ENCODE measurements around the gene MAP2K5. TPM values are rescaled to one million over a fixed set of nuclear protein-coding genes. Genes with fewer than 3 reads are reported as not detected.

MAP2K5 gene
- total RNA-seq, 1 experiment from 2014 or later = 13.6 TPM

DNA sequence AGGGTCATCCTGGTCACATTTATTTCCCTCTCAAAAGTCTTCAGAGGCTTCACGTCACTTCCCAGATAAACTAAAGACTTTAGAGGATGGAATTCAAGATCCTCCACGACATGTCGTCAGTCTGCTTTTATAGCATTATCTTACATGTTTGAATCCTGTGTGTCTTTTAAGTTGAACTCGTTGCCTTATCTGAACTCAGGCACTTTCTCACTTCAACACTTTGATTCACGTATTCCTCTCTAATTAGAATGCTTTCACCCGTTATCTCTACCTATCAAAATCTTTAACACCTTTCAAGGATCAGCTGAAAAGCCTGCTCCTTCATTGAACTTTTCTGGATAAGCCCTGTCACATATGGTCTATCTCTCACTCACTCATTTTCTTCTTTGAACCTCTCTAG is 97.1 kb downstream of the MAP2K5 start:
- TF ChIP-seq, protein P1, sequence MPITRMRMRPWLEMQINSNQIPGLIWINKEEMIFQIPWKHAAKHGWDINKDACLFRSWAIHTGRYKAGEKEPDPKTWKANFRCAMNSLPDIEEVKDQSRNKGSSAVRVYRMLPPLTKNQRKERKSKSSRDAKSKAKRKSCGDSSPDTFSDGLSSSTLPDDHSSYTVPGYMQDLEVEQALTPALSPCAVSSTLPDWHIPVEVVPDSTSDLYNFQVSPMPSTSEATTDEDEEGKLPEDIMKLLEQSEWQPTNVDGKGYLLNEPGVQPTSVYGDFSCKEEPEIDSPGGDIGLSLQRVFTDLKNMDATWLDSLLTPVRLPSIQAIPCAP (CRISPR knock-in tag; IDR thresholded peaks at IDR 0.05) = no peak
- no peak for TF ChIP-seq ELF4 (CRISPR knock-in tag; IDR thresholded peaks at IDR 0.05; ENCODE audit: low read depth)
- ChIA-PET POLR2A (no interaction called here), CTCF (no interaction called here)
- Mint-ChIP-seq H3K27me3 (ENCODE audit: low read depth) (no peaks in the 10 kb centered on the region), H3K36me3 (peaks cover 15% of the 10 kb centered on the region), H3K4me3 (no peak overlapping the region), H3K9me3 (peaks cover 19% of the 10 kb centered on the region), H3K27ac (no peak overlapping the region), H3K4me1 (peaks cover 17% of the 10 kb centered on the region)
- ATAC-seq = no peak
- DNase-seq (ENCODE audit: low spot score) = no peak

DNA sequence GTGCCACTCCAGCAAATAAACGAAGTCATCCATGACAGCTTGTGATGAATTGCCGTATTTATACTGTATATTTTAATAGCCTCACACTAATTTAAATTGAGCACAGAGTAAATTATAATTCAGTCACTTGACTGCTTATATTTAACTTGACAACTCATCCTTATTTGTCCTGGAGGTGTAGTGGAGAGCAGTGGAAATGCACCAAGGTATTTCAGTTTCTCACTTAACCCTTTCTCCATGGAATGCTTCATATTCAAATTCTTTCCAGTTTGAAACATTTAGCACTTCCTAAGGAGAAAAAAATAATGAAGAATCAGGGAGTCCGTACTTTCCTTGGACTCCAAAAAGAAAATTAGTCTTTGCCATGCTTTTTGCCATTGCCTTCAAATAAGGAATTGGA is 99.0 kb downstream of the MAP2K5 start:
- Mint-ChIP-seq H3K4me3 (no peak overlapping the region), H3K4me1 (peaks cover 13% of the 10 kb centered on the region), H3K27ac (no peak overlapping the region), H3K9me3 (peaks cover 12% of the 10 kb centered on the region), H3K36me3 (peaks cover 8% of the 10 kb centered on the region), H3K27me3 (ENCODE audit: low read depth) (no peaks in the 10 kb centered on the region)
- no peak for TF ChIP-seq FOXK1 (CRISPR knock-in tag; IDR thresholded peaks at IDR 0.05)
- ATAC-seq (no peak), DNase-seq (ENCODE audit: low spot score) (no peak)
- ChIA-PET CTCF (no interaction called here), POLR2A (no interaction called here)

DNA sequence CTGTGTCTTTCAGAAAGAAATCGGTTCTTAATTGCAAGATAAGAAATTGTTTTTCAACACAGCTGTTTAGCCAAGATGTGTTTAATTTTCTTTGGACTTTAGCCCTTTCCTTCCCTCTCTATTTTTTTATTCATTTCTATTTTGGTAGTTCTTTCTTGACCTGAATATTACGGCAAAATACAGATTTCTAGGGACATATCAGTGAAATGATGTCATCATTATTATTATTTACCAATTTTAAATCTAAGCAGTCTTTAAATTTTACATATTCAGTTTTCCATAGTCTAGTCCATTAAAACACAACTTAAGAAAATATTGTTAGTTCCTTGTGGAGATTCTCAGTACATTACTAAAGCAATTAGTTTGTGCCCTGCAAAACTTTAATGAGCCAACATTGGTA is 104.3 kb downstream of the MAP2K5 start:
- CTCF ChIA-PET = no interaction called here
- Mint-ChIP-seq H3K27me3 (ENCODE audit: low read depth) (no peaks in the 10 kb centered on the region), H3K27ac (no peak overlapping the region), H3K36me3 (peaks cover 8% of the 10 kb centered on the region), H3K9me3 (peaks cover 14% of the 10 kb centered on the region), H3K4me3 (no peak overlapping the region), H3K4me1 (peaks cover 9% of the 10 kb centered on the region)
- POLR2A ChIA-PET = no interaction called here
- ATAC-seq (no peak), DNase-seq (ENCODE audit: low spot score) (no peak)
- TF ChIP-seq ATF1 (CRISPR knock-in tag; IDR thresholded peaks at IDR 0.05) (no peak), NR1H2 (CRISPR knock-in tag; IDR thresholded peaks at IDR 0.05) (no peak)
- TF ChIP-seq, protein P2, sequence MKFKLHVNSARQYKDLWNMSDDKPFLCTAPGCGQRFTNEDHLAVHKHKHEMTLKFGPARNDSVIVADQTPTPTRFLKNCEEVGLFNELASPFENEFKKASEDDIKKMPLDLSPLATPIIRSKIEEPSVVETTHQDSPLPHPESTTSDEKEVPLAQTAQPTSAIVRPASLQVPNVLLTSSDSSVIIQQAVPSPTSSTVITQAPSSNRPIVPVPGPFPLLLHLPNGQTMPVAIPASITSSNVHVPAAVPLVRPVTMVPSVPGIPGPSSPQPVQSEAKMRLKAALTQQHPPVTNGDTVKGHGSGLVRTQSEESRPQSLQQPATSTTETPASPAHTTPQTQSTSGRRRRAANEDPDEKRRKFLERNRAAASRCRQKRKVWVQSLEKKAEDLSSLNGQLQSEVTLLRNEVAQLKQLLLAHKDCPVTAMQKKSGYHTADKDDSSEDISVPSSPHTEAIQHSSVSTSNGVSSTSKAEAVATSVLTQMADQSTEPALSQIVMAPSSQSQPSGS (CRISPR knock-in tag; IDR thresholded peaks at IDR 0.05; ENCODE audit: borderline replicate concordance, low read depth) = no peak
- TF ChIP-seq, protein P3, sequence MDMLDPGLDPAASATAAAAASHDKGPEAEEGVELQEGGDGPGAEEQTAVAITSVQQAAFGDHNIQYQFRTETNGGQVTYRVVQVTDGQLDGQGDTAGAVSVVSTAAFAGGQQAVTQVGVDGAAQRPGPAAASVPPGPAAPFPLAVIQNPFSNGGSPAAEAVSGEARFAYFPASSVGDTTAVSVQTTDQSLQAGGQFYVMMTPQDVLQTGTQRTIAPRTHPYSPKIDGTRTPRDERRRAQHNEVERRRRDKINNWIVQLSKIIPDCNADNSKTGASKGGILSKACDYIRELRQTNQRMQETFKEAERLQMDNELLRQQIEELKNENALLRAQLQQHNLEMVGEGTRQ (CRISPR knock-in tag; IDR thresholded peaks at IDR 0.05) = no peak
- TF ChIP-seq, protein P4, sequence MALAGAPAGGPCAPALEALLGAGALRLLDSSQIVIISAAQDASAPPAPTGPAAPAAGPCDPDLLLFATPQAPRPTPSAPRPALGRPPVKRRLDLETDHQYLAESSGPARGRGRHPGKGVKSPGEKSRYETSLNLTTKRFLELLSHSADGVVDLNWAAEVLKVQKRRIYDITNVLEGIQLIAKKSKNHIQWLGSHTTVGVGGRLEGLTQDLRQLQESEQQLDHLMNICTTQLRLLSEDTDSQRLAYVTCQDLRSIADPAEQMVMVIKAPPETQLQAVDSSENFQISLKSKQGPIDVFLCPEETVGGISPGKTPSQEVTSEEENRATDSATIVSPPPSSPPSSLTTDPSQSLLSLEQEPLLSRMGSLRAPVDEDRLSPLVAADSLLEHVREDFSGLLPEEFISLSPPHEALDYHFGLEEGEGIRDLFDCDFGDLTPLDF (CRISPR knock-in tag; IDR thresholded peaks at IDR 0.05) = no peak

DNA sequence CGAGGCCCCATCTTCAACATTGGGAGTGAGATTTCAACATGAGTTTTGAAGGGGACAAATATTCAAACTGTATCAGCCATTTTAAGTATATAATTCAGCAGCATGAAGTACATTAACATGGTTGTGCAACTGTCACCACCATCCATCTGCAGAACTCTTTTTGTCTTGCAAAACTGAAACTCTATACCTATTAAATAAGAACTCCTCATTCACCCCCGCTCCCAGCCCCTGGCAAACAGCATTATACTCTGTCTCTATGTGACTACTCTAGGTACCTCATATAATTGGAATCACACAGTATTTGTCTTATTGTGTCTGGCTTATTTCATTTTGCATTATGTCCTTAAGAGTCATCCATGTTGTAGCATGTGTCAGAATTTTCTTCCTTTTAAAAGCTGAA is 110.1 kb downstream of the MAP2K5 start:
- Mint-ChIP-seq H3K27me3 (ENCODE audit: low read depth) (no peaks in the 10 kb centered on the region), H3K4me3 (no peak overlapping the region), H3K36me3 (peaks cover 33% of the 10 kb centered on the region), H3K27ac (no peak overlapping the region), H3K4me1 (peaks cover 17% of the 10 kb centered on the region), H3K9me3 (peaks cover 33% of the 10 kb centered on the region)
- no peak for ATAC-seq
- TF ChIP-seq, protein P2 (CRISPR knock-in tag; IDR thresholded peaks at IDR 0.05; ENCODE audit: borderline replicate concordance, low read depth) = no peak
- TF ChIP-seq, protein P5, sequence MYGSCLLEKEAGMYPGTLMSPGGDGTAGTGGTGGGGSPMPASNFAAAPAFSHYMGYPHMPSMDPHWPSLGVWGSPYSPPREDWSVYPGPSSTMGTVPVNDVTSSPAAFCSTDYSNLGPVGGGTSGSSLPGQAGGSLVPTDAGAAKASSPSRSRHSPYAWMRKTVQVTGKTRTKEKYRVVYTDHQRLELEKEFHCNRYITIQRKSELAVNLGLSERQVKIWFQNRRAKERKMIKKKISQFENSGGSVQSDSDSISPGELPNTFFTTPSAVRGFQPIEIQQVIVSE (CRISPR knock-in tag; IDR thresholded peaks at IDR 0.05; ENCODE audit: borderline replicate concordance) = no peak
- TF ChIP-seq RORB (CRISPR knock-in tag; IDR thresholded peaks at IDR 0.05) (no peak), NFE2L1 (CRISPR knock-in tag; IDR thresholded peaks at IDR 0.05) (no peak), ZNF232 (CRISPR knock-in tag; IDR thresholded peaks at IDR 0.05) (no peak), GTF2I (CRISPR knock-in tag; conservative IDR thresholded peaks at IDR 0.05) (no peak), ELF4 (CRISPR knock-in tag; IDR thresholded peaks at IDR 0.05; ENCODE audit: low read depth) (no peak), JAZF1 (CRISPR knock-in tag; IDR thresholded peaks at IDR 0.05) (no peak), ESRRA (CRISPR knock-in tag; IDR thresholded peaks at IDR 0.05; ENCODE audit: borderline replicate concordance) (no peak), RELA (CRISPR knock-in tag; IDR thresholded peaks at IDR 0.05; ENCODE audit: borderline replicate concordance) (no peak), ZNF671 (CRISPR knock-in tag; IDR thresholded peaks at IDR 0.05) (no peak), ZNF121 (CRISPR knock-in tag; IDR thresholded peaks at IDR 0.05) (no peak)
- TF ChIP-seq, protein P6, sequence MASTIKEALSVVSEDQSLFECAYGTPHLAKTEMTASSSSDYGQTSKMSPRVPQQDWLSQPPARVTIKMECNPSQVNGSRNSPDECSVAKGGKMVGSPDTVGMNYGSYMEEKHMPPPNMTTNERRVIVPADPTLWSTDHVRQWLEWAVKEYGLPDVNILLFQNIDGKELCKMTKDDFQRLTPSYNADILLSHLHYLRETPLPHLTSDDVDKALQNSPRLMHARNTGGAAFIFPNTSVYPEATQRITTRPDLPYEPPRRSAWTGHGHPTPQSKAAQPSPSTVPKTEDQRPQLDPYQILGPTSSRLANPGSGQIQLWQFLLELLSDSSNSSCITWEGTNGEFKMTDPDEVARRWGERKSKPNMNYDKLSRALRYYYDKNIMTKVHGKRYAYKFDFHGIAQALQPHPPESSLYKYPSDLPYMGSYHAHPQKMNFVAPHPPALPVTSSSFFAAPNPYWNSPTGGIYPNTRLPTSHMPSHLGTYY (CRISPR knock-in tag; IDR thresholded peaks at IDR 0.05) = no peak
- TF ChIP-seq, protein P7, sequence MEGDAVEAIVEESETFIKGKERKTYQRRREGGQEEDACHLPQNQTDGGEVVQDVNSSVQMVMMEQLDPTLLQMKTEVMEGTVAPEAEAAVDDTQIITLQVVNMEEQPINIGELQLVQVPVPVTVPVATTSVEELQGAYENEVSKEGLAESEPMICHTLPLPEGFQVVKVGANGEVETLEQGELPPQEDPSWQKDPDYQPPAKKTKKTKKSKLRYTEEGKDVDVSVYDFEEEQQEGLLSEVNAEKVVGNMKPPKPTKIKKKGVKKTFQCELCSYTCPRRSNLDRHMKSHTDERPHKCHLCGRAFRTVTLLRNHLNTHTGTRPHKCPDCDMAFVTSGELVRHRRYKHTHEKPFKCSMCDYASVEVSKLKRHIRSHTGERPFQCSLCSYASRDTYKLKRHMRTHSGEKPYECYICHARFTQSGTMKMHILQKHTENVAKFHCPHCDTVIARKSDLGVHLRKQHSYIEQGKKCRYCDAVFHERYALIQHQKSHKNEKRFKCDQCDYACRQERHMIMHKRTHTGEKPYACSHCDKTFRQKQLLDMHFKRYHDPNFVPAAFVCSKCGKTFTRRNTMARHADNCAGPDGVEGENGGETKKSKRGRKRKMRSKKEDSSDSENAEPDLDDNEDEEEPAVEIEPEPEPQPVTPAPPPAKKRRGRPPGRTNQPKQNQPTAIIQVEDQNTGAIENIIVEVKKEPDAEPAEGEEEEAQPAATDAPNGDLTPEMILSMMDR (IDR thresholded peaks at IDR 0.05) = no peak
- ChIA-PET POLR2A (no interaction called here), CTCF (no interaction called here)
- DNase-seq (ENCODE audit: low spot score) = no peak

All from WTC11 (cell line).